Upper lobe of right lung (tissue), 1 donor: ENCODE data around the gene AHSA1. TPM values are rescaled to one million over a fixed set of nuclear protein-coding genes. Genes with fewer than 3 reads are reported as not detected.
A peak's percentile ranks its signal among the peaks of the same experiment; 100 is the strongest.

Experiments
- ATAC-seq: fragments of 200-7000 bp; cut with Tn5 transposase; one replicate; pipeline ENCODE4 v1.9.1; 2020; ENCODE audit warnings: mild to moderate bottlenecking, moderate library complexity
- DNase-seq: peaks from one replicate; pipeline ENCODE4 v3.0.0-alpha.2; 2020
- H3K27ac ChIP-seq: fragments of 200-600 bp; one replicate; pipeline ENCODE4 v1.8.0; 2022
- H3K27me3 ChIP-seq: fragments of 200-600 bp; one replicate; pipeline ENCODE4 v1.8.0; 2022; ENCODE audit warnings: mild to moderate bottlenecking
- H3K36me3 ChIP-seq: fragments of 200-600 bp; one replicate; pipeline ENCODE4 v1.8.0; 2022
- H3K4me1 ChIP-seq: fragments of 200-600 bp; one replicate; pipeline ENCODE4 v1.8.0; 2022
- H3K4me3 ChIP-seq: fragments of 200-600 bp; one replicate; pipeline ENCODE4 v1.8.0; 2022; ENCODE audit warnings: mild to moderate bottlenecking
- H3K9me3 ChIP-seq: fragments of 200-600 bp; one replicate; pipeline ENCODE4 v1.8.0; 2022
- CTCF ChIP-seq: fragments of 200-600 bp; IDR thresholded peaks from one replicate; pipeline ENCODE4 v1.8.0; 2022; ENCODE audit warnings: antibody characterized with exemption
- intact Hi-C: fragments of 100-400 bp; cut with DNase I; formaldehyde crosslinking; loops from one replicate; pipeline ENCODE4 v1.11.0; 2022
- total RNA-seq: library from RNA; stranded (reverse); fragmentation: NEBNext Ultra II Directional; extraction: Animal tissue kit (Norgen Biotek cat#: 25700); gene quantifications from one replicate; pipeline ENCODE4 v1.2.1, GENCODE V29; 2021
- donor health status: DM: no; HTN: yes; CAD: no; lungs with severe emphysema.

Gene AHSA1
- total RNA-seq, 1 donor from 2014 or later: 120 TPM

- intact Hi-C loops: no loop called here
- H3K4me3 ChIP-seq: no peak overlapping the region
- no peaks in the 10 kb centered on the region for H3K9me3 ChIP-seq
- peaks cover 94% of the 10 kb centered on the region for H3K36me3 ChIP-seq
- H3K27me3 ChIP-seq: no peaks in the 10 kb centered on the region
- ATAC-seq (no peak), DNase-seq (no peak)
- no peak for TF ChIP-seq CTCF
- H3K27ac ChIP-seq: no peak overlapping the region
- H3K4me1 ChIP-seq: no peaks in the 10 kb centered on the region
Observed at GRCh38 chr14:77439861-77440260, 18.0 kb upstream of the AHSA1 start.

GRCh38 chr14:77442196-77442595 lies 15.7 kb upstream of the AHSA1 start:
- Histone ChIP-seq H3K9me3 (no peaks in the 10 kb centered on the region), H3K27ac (no peak overlapping the region), H3K27me3 (no peaks in the 10 kb centered on the region), H3K4me1 (no peaks in the 10 kb centered on the region), H3K36me3 (peaks cover 91% of the 10 kb centered on the region), H3K4me3 (no peak overlapping the region)
- DNase-seq (no peak), ATAC-seq (no peak)
- intact Hi-C loops: no loop called here
- TF ChIP-seq CTCF: no peak

- H3K27ac ChIP-seq: no peak overlapping the region
- H3K4me3 ChIP-seq: peak overlapping the region; percentile 92
- peaks cover 23% of the 10 kb centered on the region for H3K4me1 ChIP-seq
- intact Hi-C loops: no loop called here
- H3K27me3 ChIP-seq: no peaks in the 10 kb centered on the region
- no peak for TF ChIP-seq CTCF
- H3K36me3 ChIP-seq: peaks cover 40% of the 10 kb centered on the region
- no peak for ATAC-seq
- no peak for DNase-seq
- H3K9me3 ChIP-seq: no peaks in the 10 kb centered on the region
Observed at GRCh38 chr14:77455966-77456640, 1.8 kb upstream of the AHSA1 start.

- ATAC-seq (no peak), DNase-seq (no peak)
- intact Hi-C loops: no loop called here
- Histone ChIP-seq H3K4me3 (peak overlapping the region; percentile 92), H3K27me3 (no peaks in the 10 kb centered on the region), H3K4me1 (peaks cover 23% of the 10 kb centered on the region), H3K27ac (peak overlapping the region; percentile 89), H3K36me3 (peaks cover 40% of the 10 kb centered on the region), H3K9me3 (no peaks in the 10 kb centered on the region)
- TF ChIP-seq CTCF: no peak
Observed at GRCh38 chr14:77457115-77457521, 775 bp upstream of the AHSA1 start.

GRCh38 chr14:77458249-77458950 lies 507 bp downstream of the AHSA1 start:
- DNase-seq (no peak), ATAC-seq (peak; percentile 5)
- intact Hi-C loops: no loop called here
- peak overlapping the region; percentile 89 for H3K27ac ChIP-seq
- peaks cover 23% of the 10 kb centered on the region for H3K4me1 ChIP-seq
- no peaks in the 10 kb centered on the region for H3K27me3 ChIP-seq
- no peak for TF ChIP-seq CTCF
- peak overlapping the region; percentile 92 for H3K4me3 ChIP-seq
- peaks cover 43% of the 10 kb centered on the region for H3K36me3 ChIP-seq
- no peaks in the 10 kb centered on the region for H3K9me3 ChIP-seq
